ENCODE results near the gene EPB41L4B.
A peak's percentile ranks its signal among the peaks of the same experiment; 100 is the strongest.

The EPB41L4B gene

GRCh38 chr9:109249615-109250014, 71.2 kb downstream of the EPB41L4B start:
- no peak for DNase-seq (ENCODE audit: extremely low read depth, insufficient read length)
- no peaks in the 10 kb centered on the region for H3K27me3 ChIP-seq (replicated peaks; ENCODE audit: control insufficient read depth, insufficient read depth, low read length)
- H3K4me3 ChIP-seq (replicated peaks; ENCODE audit: low read depth, low read length) = no peak overlapping the region
- no peaks in the 10 kb centered on the region for H3K36me3 ChIP-seq (ENCODE audit: control insufficient read depth, insufficient read depth, low read length)
- TF ChIP-seq CTCF (IDR thresholded peaks at IDR 0.05; ENCODE audit: insufficient read depth, low read length, poor library complexity, severe bottlenecking) = no peak

- DNase-seq (ENCODE audit: extremely low read depth, insufficient read length) = no peak
- H3K4me3 ChIP-seq (replicated peaks; ENCODE audit: low read depth, low read length) = no peak overlapping the region
- peak; percentile 16 for TF ChIP-seq CTCF (IDR thresholded peaks at IDR 0.05; ENCODE audit: insufficient read depth, low read length, poor library complexity, severe bottlenecking)
- H3K36me3 ChIP-seq (ENCODE audit: control insufficient read depth, insufficient read depth, low read length) = no peaks in the 10 kb centered on the region
- no peaks in the 10 kb centered on the region for H3K27me3 ChIP-seq (replicated peaks; ENCODE audit: control insufficient read depth, insufficient read depth, low read length)
These were observed 72.7 kb downstream of the EPB41L4B start for GRCh38 chr9:109248133-109248581.

GRCh38 chr9:109247228-109247627, 73.6 kb downstream of the EPB41L4B start:
- no peak for DNase-seq (ENCODE audit: extremely low read depth, insufficient read length)
- no peaks in the 10 kb centered on the region for H3K27me3 ChIP-seq (replicated peaks; ENCODE audit: control insufficient read depth, insufficient read depth, low read length)
- no peak overlapping the region for H3K4me3 ChIP-seq (replicated peaks; ENCODE audit: low read depth, low read length)
- TF ChIP-seq CTCF (IDR thresholded peaks at IDR 0.05; ENCODE audit: insufficient read depth, low read length, poor library complexity, severe bottlenecking) = no peak
- H3K36me3 ChIP-seq (ENCODE audit: control insufficient read depth, insufficient read depth, low read length) = no peaks in the 10 kb centered on the region

- Histone ChIP-seq H3K36me3 (ENCODE audit: control insufficient read depth, insufficient read depth, low read length) (no peaks in the 10 kb centered on the region), H3K27me3 (replicated peaks; ENCODE audit: control insufficient read depth, insufficient read depth, low read length) (no peaks in the 10 kb centered on the region), H3K4me3 (replicated peaks; ENCODE audit: low read depth, low read length) (no peak overlapping the region)
- no peak for DNase-seq (ENCODE audit: extremely low read depth, insufficient read length)
- TF ChIP-seq CTCF (IDR thresholded peaks at IDR 0.05; ENCODE audit: insufficient read depth, low read length, poor library complexity, severe bottlenecking) = no peak
These were observed 74.3 kb downstream of the EPB41L4B start for GRCh38 chr9:109246533-109246932.

GRCh38 chr9:109245310-109245897, 75.5 kb downstream of the EPB41L4B start:
- no peak for TF ChIP-seq CTCF (IDR thresholded peaks at IDR 0.05; ENCODE audit: insufficient read depth, low read length, poor library complexity, severe bottlenecking)

More at GRCh38 chr9:109245310-109245897, 75.5 kb downstream of the EPB41L4B start:
- H3K4me3 ChIP-seq (replicated peaks; ENCODE audit: low read depth, low read length) = no peak overlapping the region
- no peaks in the 10 kb centered on the region for H3K36me3 ChIP-seq (ENCODE audit: control insufficient read depth, insufficient read depth, low read length)
- H3K27me3 ChIP-seq (replicated peaks; ENCODE audit: control insufficient read depth, insufficient read depth, low read length) = no peaks in the 10 kb centered on the region
- DNase-seq (ENCODE audit: extremely low read depth, insufficient read length) = no peak
